ENCODE measurements around the gene AP3B2.

The AP3B2 gene

DNA sequence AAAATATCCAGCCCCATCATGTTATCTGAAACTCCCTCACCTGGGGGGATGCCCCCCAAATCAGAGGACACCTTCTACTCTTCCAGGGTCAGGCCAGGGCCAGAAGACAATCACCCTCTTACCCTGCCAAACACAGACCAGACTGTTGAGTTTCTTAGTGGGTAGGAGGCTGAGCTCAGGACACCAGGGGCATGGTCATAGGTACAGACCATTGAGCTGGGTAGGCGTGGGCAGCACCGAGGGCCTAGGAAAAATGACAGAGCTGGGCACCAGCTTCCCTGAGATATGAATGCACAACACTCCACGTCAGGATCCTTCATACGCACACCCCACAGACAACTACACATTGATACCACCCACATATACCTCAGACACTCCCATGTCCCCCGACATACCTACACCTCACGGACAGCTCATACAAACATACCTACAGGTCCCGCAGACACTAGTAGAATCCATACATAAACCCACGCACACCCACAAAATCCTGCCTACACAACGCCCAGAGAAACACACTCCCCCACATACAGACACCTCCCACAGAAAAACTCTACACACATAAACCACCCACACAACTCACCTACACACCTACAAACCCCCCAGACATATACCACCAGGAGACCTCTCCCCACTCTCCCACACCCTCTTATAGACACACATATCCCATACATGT, 11.8 kb downstream of the AP3B2 start:
- FAIRE-seq = no peak
- no peak for TF ChIP-seq CTCF (IDR thresholded peaks at IDR 0.05; ENCODE audit: insufficient read depth, missing control alignments)
- DNase-seq (ENCODE audit: insufficient read length, low spot score) = no peak

GRCh38 chr15:82692171-82692570, 17.5 kb downstream of the AP3B2 start:
- no peak for FAIRE-seq
- no peak for TF ChIP-seq CTCF (IDR thresholded peaks at IDR 0.05; ENCODE audit: insufficient read depth, missing control alignments)
- no peak for DNase-seq (ENCODE audit: insufficient read length, low spot score)

DNA sequence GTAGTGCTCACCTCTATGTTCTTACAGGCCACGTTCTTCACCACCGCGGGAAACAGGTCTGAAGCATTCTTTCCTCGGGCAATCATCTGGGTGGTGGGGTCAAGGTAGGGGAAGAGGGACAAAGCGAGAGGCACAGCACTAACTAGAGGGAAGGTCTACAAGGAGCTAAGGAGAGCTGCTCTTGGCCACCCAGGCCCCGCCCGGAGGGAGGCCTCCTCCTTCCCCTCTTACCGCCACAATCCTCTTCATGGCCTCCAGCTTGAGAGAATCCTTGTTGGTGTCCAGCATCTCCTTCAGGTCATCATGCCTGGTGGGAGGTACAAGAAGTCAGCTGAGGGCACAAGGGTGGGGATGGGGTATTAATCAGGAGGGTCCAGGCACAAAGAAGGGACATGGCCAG, 20.5 kb downstream of the AP3B2 start:
- TF ChIP-seq CTCF (IDR thresholded peaks at IDR 0.05; ENCODE audit: insufficient read depth, missing control alignments) = no peak
- FAIRE-seq (no peak), DNase-seq (ENCODE audit: insufficient read length, low spot score) (no peak)

GRCh38 chr15:82688691-82689090, 21.0 kb downstream of the AP3B2 start:
- FAIRE-seq (no peak), DNase-seq (ENCODE audit: insufficient read length, low spot score) (no peak)
- TF ChIP-seq CTCF (IDR thresholded peaks at IDR 0.05; ENCODE audit: insufficient read depth, missing control alignments) = no peak

GRCh38 chr15:82681371-82681770, 28.3 kb downstream of the AP3B2 start:
- FAIRE-seq = no peak
- no peak for TF ChIP-seq CTCF (IDR thresholded peaks at IDR 0.05; ENCODE audit: insufficient read depth, missing control alignments)

GRCh38 chr15:82680200-82681102, 29.2 kb downstream of the AP3B2 start:
- FAIRE-seq (no peak), DNase-seq (ENCODE audit: insufficient read length, low spot score) (no peak)
- TF ChIP-seq CTCF (IDR thresholded peaks at IDR 0.05; ENCODE audit: insufficient read depth, missing control alignments) = no peak

More at GRCh38 chr15:82681371-82681770, 28.3 kb downstream of the AP3B2 start:
- no peak for DNase-seq (ENCODE audit: insufficient read length, low spot score)

All from D721Med (cell line).